Activated effector memory CD4-positive, alpha-beta T cell treated with Interleukin-2 at 50 U/mL for 16 hours (primary cell): ENCODE measurements around the gene ZNF821.
"Not testable (repeated sequence)": the region's sequence is repeated elsewhere in the genome, so short reads cannot be mapped to it uniquely, and the experiment has no call there.

Experiments
- DNase-seq: peaks from one replicate; pipeline ENCODE4 v3.0.0-alpha.2; 2020

Gene ZNF821

GRCh38 chr16:71899171-71899570, 15.2 kb upstream of the ZNF821 start:
- DNase-seq, result no peak

GRCh38 chr16:71896764-71897368, 12.9 kb upstream of the ZNF821 start:
- DNase-seq, result no peak

GRCh38 chr16:71895679-71896365, 11.8 kb upstream of the ZNF821 start:
- no peak for DNase-seq

- DNase-seq, result peak; percentile 96
Measured at GRCh38 chr16:71894921-71895678, 11.1 kb upstream of the ZNF821 start, which contains the start of gene IST1. IST1 (plus strand) TSS chr16:71895531; CDS start chr16:71915641, 20,110 bp downstream.

- DNase-seq, result peak; percentile 21
Measured at GRCh38 chr16:71894229-71894920, 10.4 kb upstream of the ZNF821 start.

- DNase-seq, result no peak
Measured at GRCh38 chr16:71893888-71894228, 9.9 kb upstream of the ZNF821 start.

- no peak for DNase-seq
Measured at GRCh38 chr16:71889147-71889546, 5.2 kb upstream of the ZNF821 start.

- no peak for DNase-seq
Measured at GRCh38 chr16:71885261-71885650, 1.3 kb upstream of the ZNF821 start.

GRCh38 chr16:71883168-71883848, 674 bp downstream of the ZNF821 start:
- DNase-seq, result peak; percentile 43

- DNase-seq, result peak; percentile 53
Measured at GRCh38 chr16:71882505-71883167, 1.3 kb downstream of the ZNF821 start.

- no peak for DNase-seq
Measured at GRCh38 chr16:71880176-71880575, 3.8 kb downstream of the ZNF821 start.

- no peak for DNase-seq
Measured at GRCh38 chr16:71878911-71879310, 5.1 kb downstream of the ZNF821 start.

- no peak for DNase-seq
Measured at GRCh38 chr16:71873199-71873598, 10.8 kb downstream of the ZNF821 start.

GRCh38 chr16:71870818-71871217, 13.2 kb downstream of the ZNF821 start:
- no peak for DNase-seq

GRCh38 chr16:71869089-71869488, 14.9 kb downstream of the ZNF821 start:
- DNase-seq, result no peak

- no peak for DNase-seq
Measured at GRCh38 chr16:71867939-71868338, 16.0 kb downstream of the ZNF821 start.

- DNase-seq, result not testable (repeated sequence)
Measured at GRCh38 chr16:71867175-71867574, 16.8 kb downstream of the ZNF821 start.

- DNase-seq, result no peak
Measured at GRCh38 chr16:71865173-71865863, 18.7 kb downstream of the ZNF821 start.

GRCh38 chr16:71863995-71864394, 20.0 kb downstream of the ZNF821 start:
- DNase-seq, result no peak

GRCh38 chr16:71859762-71860521, 24.0 kb downstream of the ZNF821 start:
- DNase-seq, result no peak
